AG04449 (cell line): ENCODE measurements around the gene ZBTB7C.

ENCODE experiments used
- CTCF ChIA-PET: fragments of 350-600 bp; formaldehyde crosslinking; extraction: SDS; loops from one replicate; lab custom pipeline; 2021; ENCODE audit warnings: antibody characterized with exemption; lab: Yijun Ruan, JAX
- POLR2A ChIA-PET: fragments of 400-600, 350-600 bp; formaldehyde crosslinking; extraction: SDS; loops from one replicate; lab custom pipeline; 2020; ENCODE audit warnings: antibody characterized with exemption, inconsistent platforms; lab: Yijun Ruan, JAX
- DNase-seq: peaks from one replicate; pipeline ENCODE4 v3.0.0-alpha.2; 2010; ENCODE audit warnings: low read depth, low spot score
- H3K4me3 ChIP-seq: 2 replicates; pipeline ENCODE4 v1.5.1; 2011; ENCODE audit warnings: low read depth, mild to moderate bottlenecking, control low read depth, low read length
- TF ChIP-seq, protein P1 (sequence below): IDR thresholded peaks from one replicate; pipeline ENCODE4 v1.5.1; 2011; ENCODE audit warnings: mild to moderate bottlenecking, moderate library complexity, low read length, control low read depth, inconsistent platforms; ENCODE audit not compliant: insufficient read depth; ENCODE audit errors: missing control alignments

ZBTB7C gene

DNA sequence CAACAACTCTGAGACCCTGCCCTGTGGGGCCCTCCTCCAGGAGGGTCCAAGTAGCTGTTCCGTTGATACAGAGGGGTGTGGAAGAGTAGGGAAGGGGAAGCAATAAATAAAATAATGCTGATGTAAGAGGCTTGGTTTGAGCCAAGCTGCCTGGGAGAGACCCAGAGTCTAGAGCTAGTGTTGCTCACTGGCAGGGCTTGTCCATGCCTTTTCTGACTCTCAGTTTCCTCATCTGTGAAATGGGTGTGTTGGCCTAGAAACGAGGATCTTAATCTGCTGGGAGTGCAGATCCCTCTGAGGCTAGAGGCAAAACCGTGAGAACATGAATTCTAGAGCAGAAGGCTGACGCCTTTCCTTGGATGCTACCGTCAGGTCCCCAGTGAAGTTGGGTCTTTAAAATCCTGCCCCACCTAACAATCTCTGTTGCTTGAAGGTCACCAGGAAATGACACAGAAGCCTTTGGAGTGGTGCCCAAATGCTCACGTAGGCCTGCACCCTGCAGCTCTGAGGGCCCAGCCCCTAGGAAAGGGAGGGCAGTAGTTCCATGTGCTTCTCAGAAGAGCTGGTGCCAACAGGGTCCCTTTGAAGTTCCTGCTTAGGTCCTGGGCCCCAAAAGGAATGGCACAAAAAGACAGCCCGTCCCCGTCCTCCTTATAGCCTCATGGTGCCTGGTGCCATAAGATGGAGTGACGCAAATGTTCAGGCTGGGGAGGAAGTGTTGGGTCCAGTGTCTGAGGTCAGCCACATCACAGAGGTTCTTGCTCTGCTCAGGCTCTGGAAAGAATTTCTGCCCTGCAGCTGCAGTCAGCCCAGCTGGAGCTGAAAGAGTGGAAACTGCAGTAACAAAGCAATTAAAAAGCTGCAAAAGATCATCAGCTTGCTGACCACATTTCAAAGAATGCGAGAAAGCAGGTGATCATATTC, 405.5 kb downstream of the ZBTB7C start:
- no peak overlapping the region for H3K4me3 ChIP-seq
- ChIA-PET POLR2A (no interaction called here), CTCF (interaction anchor here (0.9 to 1.0 kb wide), 2 partner anchors 16 to 248 kb away, joined by 3 read pairs; no protein-coding TSS in a partner anchor)
- TF ChIP-seq, protein P1, sequence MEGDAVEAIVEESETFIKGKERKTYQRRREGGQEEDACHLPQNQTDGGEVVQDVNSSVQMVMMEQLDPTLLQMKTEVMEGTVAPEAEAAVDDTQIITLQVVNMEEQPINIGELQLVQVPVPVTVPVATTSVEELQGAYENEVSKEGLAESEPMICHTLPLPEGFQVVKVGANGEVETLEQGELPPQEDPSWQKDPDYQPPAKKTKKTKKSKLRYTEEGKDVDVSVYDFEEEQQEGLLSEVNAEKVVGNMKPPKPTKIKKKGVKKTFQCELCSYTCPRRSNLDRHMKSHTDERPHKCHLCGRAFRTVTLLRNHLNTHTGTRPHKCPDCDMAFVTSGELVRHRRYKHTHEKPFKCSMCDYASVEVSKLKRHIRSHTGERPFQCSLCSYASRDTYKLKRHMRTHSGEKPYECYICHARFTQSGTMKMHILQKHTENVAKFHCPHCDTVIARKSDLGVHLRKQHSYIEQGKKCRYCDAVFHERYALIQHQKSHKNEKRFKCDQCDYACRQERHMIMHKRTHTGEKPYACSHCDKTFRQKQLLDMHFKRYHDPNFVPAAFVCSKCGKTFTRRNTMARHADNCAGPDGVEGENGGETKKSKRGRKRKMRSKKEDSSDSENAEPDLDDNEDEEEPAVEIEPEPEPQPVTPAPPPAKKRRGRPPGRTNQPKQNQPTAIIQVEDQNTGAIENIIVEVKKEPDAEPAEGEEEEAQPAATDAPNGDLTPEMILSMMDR, result no peak
- no peak for DNase-seq

GRCh38 chr18:48002933-48003365, 406.2 kb downstream of the ZBTB7C start:
- TF ChIP-seq, protein P1, result no peak
- ChIA-PET POLR2A (no interaction called here), CTCF (no interaction called here)
- H3K4me3 ChIP-seq, result no peak overlapping the region
- DNase-seq, result no peak

- ChIA-PET POLR2A (no interaction called here), CTCF (no interaction called here)
- TF ChIP-seq, protein P1, result no peak
- H3K4me3 ChIP-seq, result no peak overlapping the region
- no peak for DNase-seq
These were observed 408.5 kb downstream of the ZBTB7C start for GRCh38 chr18:48000701-48001100.

- ChIA-PET CTCF (no interaction called here), POLR2A (no interaction called here)
- TF ChIP-seq, protein P1, result no peak
- no peak for DNase-seq
- no peak overlapping the region for H3K4me3 ChIP-seq
These were observed 409.4 kb downstream of the ZBTB7C start for GRCh38 chr18:47999801-48000248.

DNA sequence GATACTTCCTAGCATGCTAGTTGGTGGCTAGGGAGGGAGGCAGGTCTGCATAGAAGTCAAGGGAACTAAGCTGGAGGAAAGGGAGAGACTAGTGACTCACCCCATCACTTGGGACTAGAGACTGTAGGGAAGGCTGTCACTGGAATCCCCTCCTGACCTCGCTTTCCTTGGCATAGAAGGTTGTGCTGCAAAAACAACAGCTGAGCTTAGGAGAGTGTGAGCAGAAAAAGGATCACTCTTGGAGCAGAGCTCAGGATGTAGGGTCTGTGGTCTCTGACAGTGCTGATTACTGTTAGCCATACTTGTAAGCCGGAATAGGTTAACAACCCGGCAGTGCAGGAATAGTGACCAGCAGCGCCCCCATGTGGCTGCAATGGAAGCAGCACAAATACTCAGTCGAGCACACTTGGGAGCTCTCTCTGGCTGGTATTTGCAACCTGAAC, 411.8 kb downstream of the ZBTB7C start:
- H3K4me3 ChIP-seq, result no peak overlapping the region
- DNase-seq, result no peak
- ChIA-PET POLR2A (no interaction called here), CTCF (interaction anchor here (1.1 to 1.9 kb wide), 2 partner anchors 10 kb away, joined by 3 to 11 read pairs; no protein-coding TSS in a partner anchor)
- TF ChIP-seq, protein P1, result peak; percentile 28

GRCh38 chr18:47996091-47996541, 413.1 kb downstream of the ZBTB7C start:
- TF ChIP-seq, protein P1, result no peak
- H3K4me3 ChIP-seq, result no peak overlapping the region
- no peak for DNase-seq
- POLR2A ChIA-PET, result no interaction called here
- CTCF ChIA-PET, result interaction anchor here (1.1 kb wide), 1 partner anchor 12 kb away, joined by 3 read pairs; no protein-coding TSS in a partner anchor
